IMR-90 (cell line): ENCODE data around the gene TMEM145. TPM values are rescaled to one million over a fixed set of nuclear protein-coding genes. Genes with fewer than 3 reads are reported as not detected.

Source experiments
- ATAC-seq: fragments of 200-7000 bp; cut with Tn5 transposase; 2 replicates; pipeline ENCODE4 v1.9.1; 2020; ENCODE audit warnings: low read depth, mild to moderate bottlenecking, moderate library complexity
- BruUV-seq: library from RNA; stranded (reverse); fragments of 400-500 nt; replicated peaks from 2 replicates; lab custom pipeline; 2021; lab: Mats Ljungman, UMichigan
- CTCF ChIA-PET: fragments of 300-600 bp; formaldehyde crosslinking; extraction: SDS; loops from one replicate; lab custom pipeline; 2021; ENCODE audit warnings: antibody characterized with exemption; lab: Yijun Ruan, JAX
- POLR2A ChIA-PET: fragments of 300-600 bp; sonication (Branson Sonifier 250); formaldehyde crosslinking; loops from one replicate; lab custom pipeline; 2022; ENCODE audit warnings: antibody characterized with exemption; ENCODE audit not compliant: unreplicated experiment; lab: Charles Lee
- DNase-seq: peaks from one replicate; pipeline ENCODE4 v3.0.0; 2013
- H2AFZ ChIP-seq: replicated peaks from 2 replicates; pipeline ENCODE3; 2013; ENCODE audit warnings: low read length, mild to moderate bottlenecking; ENCODE audit not compliant: poor library complexity
- H2AK5ac ChIP-seq: 2 replicates; pipeline ENCODE4 v1.6.1; 2013; ENCODE audit warnings: low read depth, low read length, inconsistent platforms
- H2AK9ac ChIP-seq: replicated peaks from 2 replicates; pipeline ENCODE3; 2013; ENCODE audit warnings: mild to moderate bottlenecking, low read depth, low read length, moderate library complexity; ENCODE audit not compliant: poor library complexity
- H2BK120ac ChIP-seq: 2 replicates; pipeline ENCODE4 v1.6.1; 2013; ENCODE audit warnings: low read depth, low read length, inconsistent platforms
- H2BK15ac ChIP-seq: 3 replicates; pipeline ENCODE4 v1.6.1; 2013; ENCODE audit warnings: low read depth, low read length, inconsistent platforms
- H2BK20ac ChIP-seq: 2 replicates; pipeline ENCODE4 v1.6.1; 2013; ENCODE audit warnings: low read depth, mild to moderate bottlenecking, inconsistent platforms, low read length, moderate library complexity
- H2BK5ac ChIP-seq: 2 replicates; pipeline ENCODE4 v1.6.1; 2013; ENCODE audit warnings: mild to moderate bottlenecking, low read depth, low read length, inconsistent platforms; ENCODE audit not compliant: poor library complexity, severe bottlenecking
- H3K14ac ChIP-seq: replicated peaks from 2 replicates; pipeline ENCODE4 v1.6.1; 2013; ENCODE audit warnings: low read depth, low read length, inconsistent platforms
- H3K18ac ChIP-seq: 2 replicates; pipeline ENCODE4 v1.6.1; 2013; ENCODE audit warnings: low read depth, low read length, control low read depth
- H3K23ac ChIP-seq: 2 replicates; pipeline ENCODE4 v1.6.1; 2013; ENCODE audit warnings: low read depth, low read length, inconsistent platforms
- H3K27ac ChIP-seq: 2 replicates; pipeline ENCODE4 v1.5.1; 2013; ENCODE audit warnings: mild to moderate bottlenecking, control low read depth, low read length; ENCODE audit not compliant: insufficient read depth
- H3K27me3 ChIP-seq: 2 replicates; pipeline ENCODE4 v1.6.1; 2013; ENCODE audit warnings: low read length; ENCODE audit not compliant: control insufficient read depth, insufficient read depth
- H3K36me3 ChIP-seq: 2 replicates; pipeline ENCODE4 v1.6.1; 2013; ENCODE audit warnings: low read length, mixed read lengths; ENCODE audit not compliant: control insufficient read depth, insufficient read depth
- H3K4ac ChIP-seq: 2 replicates; pipeline ENCODE4 v1.6.1; 2013; ENCODE audit warnings: low read depth, low read length, inconsistent platforms
- H3K4me1 ChIP-seq: 2 replicates; pipeline ENCODE4 v1.6.1; 2013; ENCODE audit warnings: low read length, mixed read lengths; ENCODE audit not compliant: control insufficient read depth, insufficient read depth
- H3K4me2 ChIP-seq: 2 replicates; pipeline ENCODE4 v1.6.1; 2013; ENCODE audit warnings: low read depth, mild to moderate bottlenecking, control low read depth, low read length, moderate library complexity
- H3K4me3 ChIP-seq: 2 replicates; pipeline ENCODE4 v1.5.1; 2013; ENCODE audit warnings: low read depth, mild to moderate bottlenecking, control low read depth, low read length, moderate library complexity; ENCODE audit not compliant: insufficient read depth
- H3K56ac ChIP-seq: 2 replicates; pipeline ENCODE4 v1.6.1; 2013; ENCODE audit warnings: low read length, inconsistent platforms; ENCODE audit not compliant: insufficient read depth; ENCODE audit errors: extremely low read depth
- H3K79me1 ChIP-seq, 2 experiments: 2 replicates each; pipeline ENCODE4 v1.6.1; 2013; ENCODE audit warnings: low read length in 2 of 2, inconsistent platforms in 1 of 2, low read depth in 1 of 2
- H3K9ac ChIP-seq: 2 replicates; pipeline ENCODE4 v1.6.1; 2013; ENCODE audit warnings: low read depth, low read length, control low read depth
- H3K9me1 ChIP-seq: 2 replicates; pipeline ENCODE4 v1.6.1; 2013; ENCODE audit warnings: low read length, inconsistent platforms; ENCODE audit not compliant: insufficient read depth
- H3K9me3 ChIP-seq: 2 replicates; pipeline ENCODE4 v1.6.1; 2013; ENCODE audit warnings: low read length; ENCODE audit not compliant: control insufficient read depth, insufficient read depth
- H4K20me1 ChIP-seq: 2 replicates; pipeline ENCODE4 v1.6.1; 2013; ENCODE audit warnings: low read length, inconsistent platforms; ENCODE audit not compliant: insufficient read depth
- H4K5ac ChIP-seq: 2 replicates; pipeline ENCODE4 v1.6.1; 2013; ENCODE audit warnings: mild to moderate bottlenecking, low read depth, low read length, control low read depth
- H4K8ac ChIP-seq, 2 experiments: 2 replicates each; pipeline ENCODE4 v1.6.1; 2013; ENCODE audit warnings: low read depth in 2 of 2, low read length in 2 of 2, control low read depth in 1 of 2, inconsistent platforms in 1 of 2
- H4K91ac ChIP-seq: 2 replicates; pipeline ENCODE4 v1.6.1; 2013; ENCODE audit warnings: low read depth, low read length, inconsistent platforms; ENCODE audit not compliant: insufficient read depth
- BHLHE40 ChIP-seq: fragments of 150-350 bp; IDR thresholded peaks from 2 replicates; pipeline ENCODE4 v1.6.1; 2016; ENCODE audit warnings: mild to moderate bottlenecking, low read depth, low read length
- MAFK ChIP-seq: IDR thresholded peaks from 2 replicates; pipeline ENCODE4 v1.6.1; 2012; ENCODE audit warnings: low read depth, low read length, improper control_type of control experiment
- NFE2L2 ChIP-seq: fragments of 150-350 bp; IDR thresholded peaks from 2 replicates; pipeline ENCODE4 v1.6.1; 2016; ENCODE audit warnings: low read depth, mild to moderate bottlenecking, low read length
- POLR2A ChIP-seq: IDR thresholded peaks from 2 replicates; pipeline ENCODE4 v1.6.1; 2012; ENCODE audit warnings: mild to moderate bottlenecking, low read depth, low read length
- RCOR1 ChIP-seq: IDR thresholded peaks from 2 replicates; pipeline ENCODE4 v1.6.1; 2012; ENCODE audit warnings: mild to moderate bottlenecking, low read length, improper control_type of control experiment; ENCODE audit not compliant: insufficient replicate concordance
- SMC3 ChIP-seq: fragments of 150-350 bp; IDR thresholded peaks from 2 replicates; pipeline ENCODE4 v1.6.1; 2016; ENCODE audit warnings: low read depth, mild to moderate bottlenecking, antibody characterized with exemption, low read length, moderate library complexity
- WGBS, 2 experiments: methylation state at CpG; one replicate each; pipeline versions ENCODE4 v1.1.5 to v1.1.7; 2013; ENCODE audit warnings: missing lambda C conversion rate in 2 of 2; ENCODE audit not compliant: insufficient read length in 1 of 2; ENCODE audit errors: extremely low coverage in 2 of 2; 5-methylcytosine and 5-hydroxymethylcytosine counted together
- dilution Hi-C: fragments of 300-500 bp; cut with HindIII; formaldehyde crosslinking; loops from one replicate; pipeline ENCODE4 v1.14.3; 2018; ENCODE audit warnings: low sequenced_read_pairs; ENCODE audit not compliant: unreplicated experiment
- in situ Hi-C: fragments of 300-500 bp; cut with MboI; formaldehyde crosslinking; loops from 3 replicates; pipeline ENCODE4 v1.14.3; 2019; ENCODE audit warnings: low sequenced_read_pairs, inconsistent platforms, mixed read lengths
- intact Hi-C: fragments of 100-400 bp; cut with micrococcal nuclease; formaldehyde crosslinking; loops from 2 replicates; pipeline ENCODE4 v1.10.0; 2022
- polyA plus RNA-seq, 3 experiments: library from polyadenylated mRNA; depleted of rRNA; stranded (reverse); fragments of >200 nt; gene quantifications; 2 replicates each; pipeline ENCODE4 v1.2.3, GENCODE V29; 2012; ENCODE audit warnings: low replicate concordance in 1 of 3
- total RNA-seq: library from RNA; depleted of rRNA; stranded (reverse); fragments of >200 nt; gene quantifications from 2 replicates; pipeline ENCODE4 v1.2.3, GENCODE V29; 2012
- TF ChIP-seq, protein P1 (sequence below): fragments of 150-350 bp; IDR thresholded peaks from 2 replicates; pipeline ENCODE4 v1.6.1; 2017; ENCODE audit warnings: mild to moderate bottlenecking, antibody characterized with exemption, low read length, low read depth

Gene TMEM145
- total and polyA plus RNA-seq, 2 of the 4 experiments (the other 2 are of a cell fraction): under 0.01 to 0.41 TPM

DNA sequence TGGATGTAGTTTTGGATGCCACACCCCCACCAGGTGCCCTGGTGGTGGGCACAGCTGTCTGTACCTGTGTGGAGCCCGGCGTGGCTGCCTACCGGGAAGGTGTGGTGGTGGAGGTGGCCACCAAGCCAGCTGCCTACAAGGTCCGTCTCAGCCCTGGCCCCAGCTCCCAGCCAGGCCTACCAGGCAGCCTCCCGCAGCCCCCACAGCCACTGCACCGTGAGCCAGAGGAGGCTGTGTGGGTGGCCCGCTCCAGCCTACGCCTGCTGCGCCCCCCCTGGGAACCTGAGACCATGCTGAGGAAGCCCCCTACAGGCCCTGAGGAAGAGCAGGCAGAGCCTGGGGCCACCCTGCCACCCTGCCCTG lies 40.6 kb upstream of the TMEM145 start:
- peaks cover 11% of the 10 kb centered on the region for H3K9me1 ChIP-seq
- CTCF ChIA-PET: no interaction called here
- no peak overlapping the region for H3K9ac ChIP-seq
- no peak overlapping the region for H3K23ac ChIP-seq
- H2BK20ac ChIP-seq: no peak overlapping the region
- POLR2A ChIA-PET: no interaction called here
- H4K91ac ChIP-seq: no peak overlapping the region
- H2AK9ac ChIP-seq: no peak overlapping the region
- peaks cover 22% of the 10 kb centered on the region; the same call in 1 of the 2 replicates for H4K20me1 ChIP-seq
- WGBS, 2 experiments: 76% methylated on average over 4 of the region's 9 CpGs; no CpG with 5 or more reads in 1 of the 2 experiments
- no peak overlapping the region for H4K5ac ChIP-seq
- BruUV-seq: no TSS peak
- ATAC-seq (no peak), DNase-seq (no peak)
- dilution Hi-C loops: no loop called here
- no peaks in the 10 kb centered on the region for H3K9me3 ChIP-seq
- no peak overlapping the region for H3K14ac ChIP-seq
- no peak overlapping the region for H2AK5ac ChIP-seq
- H3K36me3 ChIP-seq: peaks cover 29% of the 10 kb centered on the region
- H3K27me3 ChIP-seq: no peaks in the 10 kb centered on the region
- intact Hi-C loops: no loop called here
- no peak overlapping the region for H4K8ac ChIP-seq
- peaks cover 13% of the 10 kb centered on the region for H3K4me1 ChIP-seq
- H3K18ac ChIP-seq: no peak overlapping the region
- H2BK15ac ChIP-seq: no peak overlapping the region
- H3K4me3 ChIP-seq: no peak overlapping the region
- no peak overlapping the region for H2BK5ac ChIP-seq
- H2AFZ ChIP-seq: no peak overlapping the region
- in situ Hi-C loops: no loop called here
- no peak overlapping the region for H3K27ac ChIP-seq
- TF ChIP-seq, protein P1, sequence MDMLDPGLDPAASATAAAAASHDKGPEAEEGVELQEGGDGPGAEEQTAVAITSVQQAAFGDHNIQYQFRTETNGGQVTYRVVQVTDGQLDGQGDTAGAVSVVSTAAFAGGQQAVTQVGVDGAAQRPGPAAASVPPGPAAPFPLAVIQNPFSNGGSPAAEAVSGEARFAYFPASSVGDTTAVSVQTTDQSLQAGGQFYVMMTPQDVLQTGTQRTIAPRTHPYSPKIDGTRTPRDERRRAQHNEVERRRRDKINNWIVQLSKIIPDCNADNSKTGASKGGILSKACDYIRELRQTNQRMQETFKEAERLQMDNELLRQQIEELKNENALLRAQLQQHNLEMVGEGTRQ: no peak
- no peak for TF ChIP-seq POLR2A
- TF ChIP-seq NFE2L2: no peak
- no peak for TF ChIP-seq MAFK
- no peak for TF ChIP-seq RCOR1
- no peak for TF ChIP-seq SMC3
- TF ChIP-seq BHLHE40: no peak
- H3K79me1 ChIP-seq: peaks cover 37 to 71% of the 10 kb centered on the region in 2 experiments
- H3K4me2 ChIP-seq: no peak overlapping the region
- no peak overlapping the region for H3K56ac ChIP-seq
- H3K4ac ChIP-seq: no peak overlapping the region
- no peak overlapping the region for H2BK120ac ChIP-seq
